ENCODE data around the gene ZNG1B. TPM values are rescaled to one million over a fixed set of nuclear protein-coding genes. Genes with fewer than 3 reads are reported as not detected.
"Not testable (repeated sequence)": the region's sequence is repeated elsewhere in the genome, so short reads cannot be mapped to it uniquely, and the experiment has no call there.

ZNG1B gene
- total RNA-seq, 1 experiment from 2014 or later, result 37.5 TPM

- Histone ChIP-seq H3K4me1 (replicated peaks; ENCODE audit: insufficient read depth) (no peaks in the 10 kb centered on the region; the same call in 1 of the 2 replicates), H3K9me2 (ENCODE audit: insufficient read depth) (no peaks in the 10 kb centered on the region), H2AFZ (no peak overlapping the region), H3K36me3 (ENCODE audit: low read depth) (no peaks in the 10 kb centered on the region), H3K9me3 (ENCODE audit: insufficient read depth, low read depth) (no peaks in the 10 kb centered on the region), H3K27ac (no peak overlapping the region), H3K4me3 (no peak overlapping the region), H3K79me2 (ENCODE audit: low read depth) (no peaks in the 10 kb centered on the region), H3K27me3 (ENCODE audit: insufficient read depth, low read depth) (no peaks in the 10 kb centered on the region), H3K4me2 (no peak overlapping the region), H4K20me1 (ENCODE audit: insufficient read depth) (no peaks in the 10 kb centered on the region), H3F3A (ENCODE audit: insufficient read depth, low read depth) (no peaks in the 10 kb centered on the region)
- CTCF ChIA-PET, result no interaction called here
- POLR2A ChIA-PET (ENCODE audit: unreplicated experiment), result no interaction called here
- TF ChIP-seq CTCF (conservative IDR thresholded peaks at IDR 0.05) (no peak), EZH2 (IDR thresholded peaks at IDR 0.05; ENCODE audit: low read depth) (no peak)
- no peak for DNase-seq
- BruUV-seq (replicated peaks), result no TSS peak
- intact Hi-C loops (cut with micrococcal nuclease; ENCODE audit: unreplicated experiment), result no loop called here
These were observed 31.4 kb upstream of the ZNG1B start for GRCh38 chr2:113406114-113406513.

- intact Hi-C loops (cut with micrococcal nuclease; ENCODE audit: unreplicated experiment), result no loop called here
- CTCF ChIA-PET, result interaction anchor here (0.7 to 1.0 kb wide), 2 partner anchors 209 to 625 kb away, joined by 3 to 5 read pairs; no protein-coding TSS in a partner anchor
These were observed 29.9 kb upstream of the ZNG1B start for GRCh38 chr2:113407446-113408099.

GRCh38 chr2:113411725-113412352 lies 25.7 kb upstream of the ZNG1B start:
- DNase-seq; H3K27ac ChIP-seq; BruUV-seq (replicated peaks); CTCF ChIA-PET; H3K79me2 ChIP-seq (ENCODE audit: low read depth); H3K9me3 ChIP-seq (ENCODE audit: insufficient read depth, low read depth); H3K4me3 ChIP-seq; intact Hi-C loops (cut with micrococcal nuclease; ENCODE audit: unreplicated experiment); H3K4me2 ChIP-seq; POLR2A ChIA-PET (ENCODE audit: unreplicated experiment); H3K27me3 ChIP-seq (ENCODE audit: insufficient read depth, low read depth); H3F3A ChIP-seq (ENCODE audit: insufficient read depth, low read depth); H3K36me3 ChIP-seq (ENCODE audit: low read depth); H3K9me2 ChIP-seq (ENCODE audit: insufficient read depth); H3K4me1 ChIP-seq (replicated peaks; ENCODE audit: insufficient read depth); H2AFZ ChIP-seq; H4K20me1 ChIP-seq (ENCODE audit: insufficient read depth): not testable (repeated sequence)

More at GRCh38 chr2:113407446-113408099, 29.9 kb upstream of the ZNG1B start:
- no TSS peak for BruUV-seq (replicated peaks)
- Histone ChIP-seq H3K9me2 (ENCODE audit: insufficient read depth) (no peaks in the 10 kb centered on the region), H3K27ac (no peak overlapping the region), H3F3A (ENCODE audit: insufficient read depth, low read depth) (no peaks in the 10 kb centered on the region), H3K79me2 (ENCODE audit: low read depth) (no peaks in the 10 kb centered on the region), H4K20me1 (ENCODE audit: insufficient read depth) (no peaks in the 10 kb centered on the region), H3K4me1 (replicated peaks; ENCODE audit: insufficient read depth) (no peaks in the 10 kb centered on the region; the same call in 1 of the 2 replicates), H3K9me3 (ENCODE audit: insufficient read depth, low read depth) (no peaks in the 10 kb centered on the region), H3K4me2 (no peak overlapping the region), H3K36me3 (ENCODE audit: low read depth) (no peaks in the 10 kb centered on the region), H3K27me3 (ENCODE audit: insufficient read depth, low read depth) (no peaks in the 10 kb centered on the region), H3K4me3 (no peak overlapping the region), H2AFZ (no peak overlapping the region)
- POLR2A ChIA-PET (ENCODE audit: unreplicated experiment), result interaction anchor here (0.6 kb wide), 1 partner anchor 479 kb away, joined by 3 read pairs; no protein-coding TSS in a partner anchor
- peak; percentile 9 to 79 for DNase-seq
- TF ChIP-seq CTCF (conservative IDR thresholded peaks at IDR 0.05) (peak; percentile 73; the same call in 1 of the 2 replicates), EZH2 (IDR thresholded peaks at IDR 0.05; ENCODE audit: low read depth) (no peak)

- DNase-seq; H3K4me3 ChIP-seq; H3K36me3 ChIP-seq (ENCODE audit: low read depth); H3F3A ChIP-seq (ENCODE audit: insufficient read depth, low read depth); H3K27me3 ChIP-seq (ENCODE audit: insufficient read depth, low read depth); BruUV-seq (replicated peaks); H3K4me1 ChIP-seq (replicated peaks; ENCODE audit: insufficient read depth); H3K9me2 ChIP-seq (ENCODE audit: insufficient read depth); H4K20me1 ChIP-seq (ENCODE audit: insufficient read depth); intact Hi-C loops (cut with micrococcal nuclease; ENCODE audit: unreplicated experiment); H3K9me3 ChIP-seq (ENCODE audit: insufficient read depth, low read depth); H3K79me2 ChIP-seq (ENCODE audit: low read depth); POLR2A ChIA-PET (ENCODE audit: unreplicated experiment); H3K27ac ChIP-seq; CTCF ChIA-PET; H2AFZ ChIP-seq; H3K4me2 ChIP-seq: not testable (repeated sequence)
These were observed 24.7 kb upstream of the ZNG1B start for GRCh38 chr2:113412774-113413173.

- POLR2A ChIA-PET (ENCODE audit: unreplicated experiment); H3K27ac ChIP-seq; H3K9me3 ChIP-seq (ENCODE audit: insufficient read depth, low read depth); BruUV-seq (replicated peaks); H3K9me2 ChIP-seq (ENCODE audit: insufficient read depth); H2AFZ ChIP-seq; H3K79me2 ChIP-seq (ENCODE audit: low read depth); H3K27me3 ChIP-seq (ENCODE audit: insufficient read depth, low read depth); H4K20me1 ChIP-seq (ENCODE audit: insufficient read depth); DNase-seq; H3K36me3 ChIP-seq (ENCODE audit: low read depth); H3F3A ChIP-seq (ENCODE audit: insufficient read depth, low read depth); CTCF ChIA-PET; H3K4me1 ChIP-seq (replicated peaks; ENCODE audit: insufficient read depth); H3K4me3 ChIP-seq; intact Hi-C loops (cut with micrococcal nuclease; ENCODE audit: unreplicated experiment); H3K4me2 ChIP-seq: not testable (repeated sequence)
These were observed 5.7 kb upstream of the ZNG1B start for GRCh38 chr2:113431773-113432172.

- BruUV-seq (replicated peaks); H3K27me3 ChIP-seq (ENCODE audit: insufficient read depth, low read depth); CTCF ChIA-PET: not testable (repeated sequence)
These were observed 4.0 kb upstream of the ZNG1B start for GRCh38 chr2:113433468-113433867.

More at GRCh38 chr2:113433468-113433867, 4.0 kb upstream of the ZNG1B start:
- H3K79me2 ChIP-seq (ENCODE audit: low read depth); H3K9me2 ChIP-seq (ENCODE audit: insufficient read depth); H3F3A ChIP-seq (ENCODE audit: insufficient read depth, low read depth); H3K4me2 ChIP-seq; H3K4me1 ChIP-seq (replicated peaks; ENCODE audit: insufficient read depth); H3K27ac ChIP-seq; DNase-seq; intact Hi-C loops (cut with micrococcal nuclease; ENCODE audit: unreplicated experiment); H4K20me1 ChIP-seq (ENCODE audit: insufficient read depth); H3K36me3 ChIP-seq (ENCODE audit: low read depth); H2AFZ ChIP-seq; H3K9me3 ChIP-seq (ENCODE audit: insufficient read depth, low read depth); POLR2A ChIA-PET (ENCODE audit: unreplicated experiment); H3K4me3 ChIP-seq: not testable (repeated sequence)
